PFSK-1 (cell line): ENCODE data around the gene FPR3.

Experiments used
- FOXP2 ChIP-seq: optimal IDR thresholded peaks from 2 replicates; pipeline ENCODE3; 2011; ENCODE audit warnings: borderline replicate concordance, control low read depth, inconsistent platforms; ENCODE audit not compliant: insufficient read depth; ENCODE audit errors: extremely low read length, extremely low read depth
- POLR2AphosphoS5 ChIP-seq: IDR thresholded peaks from 2 replicates; pipeline ENCODE4 v1.6.1; 2012; ENCODE audit warnings: low read depth, mild to moderate bottlenecking, control low read depth, low read length, moderate library complexity
- SIN3A ChIP-seq: IDR thresholded peaks from 2 replicates; pipeline ENCODE4 v1.6.1; 2012; ENCODE audit warnings: mild to moderate bottlenecking, low read length, moderate library complexity, borderline replicate concordance; ENCODE audit not compliant: insufficient read depth
- TAF1 ChIP-seq: IDR thresholded peaks from 2 replicates; pipeline ENCODE4 v1.6.1; 2012; ENCODE audit warnings: low read length, control low read depth, borderline replicate concordance; ENCODE audit not compliant: insufficient read depth
- TF ChIP-seq, protein P1 (sequence below), 2 experiments: IDR thresholded peaks; 2 replicates each; pipeline versions ENCODE4 v1.6.1 to v1.8.0; 2011 to 2012; ENCODE audit warnings: low read depth in 2 of 2, low read length in 2 of 2, control low read depth in 1 of 2, inconsistent platforms in 1 of 2, mild to moderate bottlenecking in 1 of 2, moderate library complexity in 1 of 2; ENCODE audit not compliant: insufficient read depth in 1 of 2

DNA sequence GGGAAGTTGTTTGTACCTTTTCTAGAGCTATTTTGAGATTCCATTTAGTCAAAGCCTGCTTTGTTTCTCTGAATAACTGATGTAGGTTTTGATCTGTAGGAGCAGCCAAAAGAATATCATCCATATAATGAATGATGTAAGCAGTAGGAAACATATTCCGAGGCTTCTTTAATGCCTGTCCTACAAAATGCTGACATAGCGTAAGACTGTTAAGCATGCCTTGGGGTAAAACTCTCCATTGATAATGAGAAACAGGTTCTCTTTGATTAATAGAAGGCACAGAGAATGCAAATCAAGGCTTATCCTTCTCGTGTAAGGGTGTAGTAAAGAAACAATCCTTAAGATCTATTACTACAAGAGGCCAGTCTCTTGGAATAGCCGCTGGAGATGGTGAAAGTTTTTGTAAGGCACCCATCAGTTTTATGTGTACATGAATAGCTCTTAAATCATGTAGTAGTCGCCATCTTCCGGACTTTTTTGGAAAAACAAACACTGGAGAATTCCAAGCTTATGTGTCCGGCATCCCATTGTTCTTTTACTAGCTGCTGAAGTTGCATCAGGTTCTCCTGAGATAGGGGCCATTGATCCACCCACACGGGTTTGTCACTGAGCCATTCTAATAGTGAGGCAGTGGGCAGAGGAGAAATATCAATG lies 13.5 kb downstream of the FPR3 start:
- TF ChIP-seq, protein P1, sequence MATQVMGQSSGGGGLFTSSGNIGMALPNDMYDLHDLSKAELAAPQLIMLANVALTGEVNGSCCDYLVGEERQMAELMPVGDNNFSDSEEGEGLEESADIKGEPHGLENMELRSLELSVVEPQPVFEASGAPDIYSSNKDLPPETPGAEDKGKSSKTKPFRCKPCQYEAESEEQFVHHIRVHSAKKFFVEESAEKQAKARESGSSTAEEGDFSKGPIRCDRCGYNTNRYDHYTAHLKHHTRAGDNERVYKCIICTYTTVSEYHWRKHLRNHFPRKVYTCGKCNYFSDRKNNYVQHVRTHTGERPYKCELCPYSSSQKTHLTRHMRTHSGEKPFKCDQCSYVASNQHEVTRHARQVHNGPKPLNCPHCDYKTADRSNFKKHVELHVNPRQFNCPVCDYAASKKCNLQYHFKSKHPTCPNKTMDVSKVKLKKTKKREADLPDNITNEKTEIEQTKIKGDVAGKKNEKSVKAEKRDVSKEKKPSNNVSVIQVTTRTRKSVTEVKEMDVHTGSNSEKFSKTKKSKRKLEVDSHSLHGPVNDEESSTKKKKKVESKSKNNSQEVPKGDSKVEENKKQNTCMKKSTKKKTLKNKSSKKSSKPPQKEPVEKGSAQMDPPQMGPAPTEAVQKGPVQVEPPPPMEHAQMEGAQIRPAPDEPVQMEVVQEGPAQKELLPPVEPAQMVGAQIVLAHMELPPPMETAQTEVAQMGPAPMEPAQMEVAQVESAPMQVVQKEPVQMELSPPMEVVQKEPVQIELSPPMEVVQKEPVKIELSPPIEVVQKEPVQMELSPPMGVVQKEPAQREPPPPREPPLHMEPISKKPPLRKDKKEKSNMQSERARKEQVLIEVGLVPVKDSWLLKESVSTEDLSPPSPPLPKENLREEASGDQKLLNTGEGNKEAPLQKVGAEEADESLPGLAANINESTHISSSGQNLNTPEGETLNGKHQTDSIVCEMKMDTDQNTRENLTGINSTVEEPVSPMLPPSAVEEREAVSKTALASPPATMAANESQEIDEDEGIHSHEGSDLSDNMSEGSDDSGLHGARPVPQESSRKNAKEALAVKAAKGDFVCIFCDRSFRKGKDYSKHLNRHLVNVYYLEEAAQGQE (IDR thresholded peaks at IDR 0.05; ENCODE audit: insufficient read depth in 1 of 2, low read depth in 2 of 2, low read length in 2 of 2), result no peak
- TF ChIP-seq TAF1, result no peak
- no peak for TF ChIP-seq POLR2AphosphoS5
- TF ChIP-seq SIN3A, result no peak
- no peak for TF ChIP-seq FOXP2
